Measurements from ENCODE around the gene DNHD1. TPM values are rescaled to one million over a fixed set of nuclear protein-coding genes. Genes with fewer than 3 reads are reported as not detected.
A peak's percentile ranks its signal among the peaks of the same experiment; 100 is the strongest.

DNHD1 gene
- total RNA-seq, 1 donor from 2014 or later: 17.3 TPM

DNA sequence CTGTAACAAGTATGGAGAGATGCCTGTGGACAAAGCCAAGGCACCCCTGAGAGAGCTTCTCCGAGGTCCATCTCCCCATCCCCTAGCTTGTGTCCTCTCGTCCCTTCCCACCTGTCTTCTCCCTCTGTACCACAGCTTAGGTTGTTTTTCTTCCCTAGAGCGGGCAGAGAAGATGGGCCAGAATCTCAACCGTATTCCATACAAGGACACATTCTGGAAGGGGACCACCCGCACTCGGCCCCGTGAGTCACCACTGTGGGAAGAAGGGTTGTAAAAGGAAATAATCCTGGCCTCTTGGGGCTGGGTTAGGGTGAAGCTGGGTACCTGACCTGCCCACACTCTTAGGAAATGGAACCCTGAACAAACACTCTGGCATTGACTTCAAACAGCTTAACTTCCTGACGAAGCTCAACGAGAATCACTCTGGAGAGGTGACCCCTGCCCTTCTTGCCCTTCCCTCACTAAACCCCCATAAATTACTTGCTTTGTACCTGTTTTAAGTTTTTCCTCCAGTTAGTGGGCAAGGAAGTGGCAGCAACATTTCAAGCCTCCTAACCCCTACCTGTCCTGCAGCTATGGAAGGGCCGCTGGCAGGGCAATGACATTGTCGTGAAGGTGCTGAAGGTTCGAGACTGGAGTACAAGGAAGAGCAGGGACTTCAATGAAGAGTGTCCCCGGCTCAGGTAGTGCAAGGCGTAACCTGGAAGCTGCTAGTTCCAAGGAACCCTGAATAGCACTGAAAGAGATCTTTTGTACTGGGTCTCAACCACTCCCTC is 111.8 kb downstream of the DNHD1 start:
- H3K27ac Mint-ChIP-seq: no peak overlapping the region
- H3K27me3 Mint-ChIP-seq (ENCODE audit: low read depth): no peaks in the 10 kb centered on the region
- peaks cover 19% of the 10 kb centered on the region for H3K36me3 Mint-ChIP-seq
- no peak overlapping the region for H3K4me3 Mint-ChIP-seq
- H3K4me1 Mint-ChIP-seq: peaks cover 25% of the 10 kb centered on the region
- DNase-seq (ENCODE audit: low spot score in 2 of 2, unreplicated experiment in 2 of 2): peak in 1 of 2 experiments; percentile 17
- TF ChIP-seq, protein P1, sequence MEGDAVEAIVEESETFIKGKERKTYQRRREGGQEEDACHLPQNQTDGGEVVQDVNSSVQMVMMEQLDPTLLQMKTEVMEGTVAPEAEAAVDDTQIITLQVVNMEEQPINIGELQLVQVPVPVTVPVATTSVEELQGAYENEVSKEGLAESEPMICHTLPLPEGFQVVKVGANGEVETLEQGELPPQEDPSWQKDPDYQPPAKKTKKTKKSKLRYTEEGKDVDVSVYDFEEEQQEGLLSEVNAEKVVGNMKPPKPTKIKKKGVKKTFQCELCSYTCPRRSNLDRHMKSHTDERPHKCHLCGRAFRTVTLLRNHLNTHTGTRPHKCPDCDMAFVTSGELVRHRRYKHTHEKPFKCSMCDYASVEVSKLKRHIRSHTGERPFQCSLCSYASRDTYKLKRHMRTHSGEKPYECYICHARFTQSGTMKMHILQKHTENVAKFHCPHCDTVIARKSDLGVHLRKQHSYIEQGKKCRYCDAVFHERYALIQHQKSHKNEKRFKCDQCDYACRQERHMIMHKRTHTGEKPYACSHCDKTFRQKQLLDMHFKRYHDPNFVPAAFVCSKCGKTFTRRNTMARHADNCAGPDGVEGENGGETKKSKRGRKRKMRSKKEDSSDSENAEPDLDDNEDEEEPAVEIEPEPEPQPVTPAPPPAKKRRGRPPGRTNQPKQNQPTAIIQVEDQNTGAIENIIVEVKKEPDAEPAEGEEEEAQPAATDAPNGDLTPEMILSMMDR (IDR thresholded peaks at IDR 0.05; ENCODE audit: unreplicated experiment): no peak
- no peaks in the 10 kb centered on the region for H3K9me3 Mint-ChIP-seq

DNA sequence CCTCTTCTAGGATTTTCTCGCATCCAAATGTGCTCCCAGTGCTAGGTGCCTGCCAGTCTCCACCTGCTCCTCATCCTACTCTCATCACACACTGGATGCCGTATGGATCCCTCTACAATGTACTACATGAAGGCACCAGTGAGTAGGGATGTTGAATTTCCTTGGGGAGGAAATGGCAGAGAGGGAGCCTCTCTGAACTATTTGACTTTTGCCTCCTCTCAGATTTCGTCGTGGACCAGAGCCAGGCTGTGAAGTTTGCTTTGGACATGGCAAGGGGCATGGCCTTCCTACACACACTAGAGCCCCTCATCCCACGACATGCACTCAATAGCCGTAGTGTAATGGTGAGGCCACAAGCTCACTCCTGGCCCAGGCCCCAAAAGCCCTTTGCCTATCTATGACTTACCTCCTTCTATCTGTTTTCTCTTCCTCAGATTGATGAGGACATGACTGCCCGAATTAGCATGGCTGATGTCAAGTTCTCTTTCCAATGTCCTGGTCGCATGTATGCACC is 112.5 kb downstream of the DNHD1 start:
- Mint-ChIP-seq H3K9me3 (no peaks in the 10 kb centered on the region), H3K4me1 (peaks cover 25% of the 10 kb centered on the region), H3K27ac (peak overlapping the region; percentile 48), H3K27me3 (ENCODE audit: low read depth) (no peaks in the 10 kb centered on the region), H3K4me3 (peak overlapping the region; percentile 36), H3K36me3 (peaks cover 19% of the 10 kb centered on the region)
- peak in 1 of 2 experiments; percentile 28 for DNase-seq (ENCODE audit: low spot score in 2 of 2, unreplicated experiment in 2 of 2)
- TF ChIP-seq, protein P1 (IDR thresholded peaks at IDR 0.05; ENCODE audit: unreplicated experiment): no peak

DNA sequence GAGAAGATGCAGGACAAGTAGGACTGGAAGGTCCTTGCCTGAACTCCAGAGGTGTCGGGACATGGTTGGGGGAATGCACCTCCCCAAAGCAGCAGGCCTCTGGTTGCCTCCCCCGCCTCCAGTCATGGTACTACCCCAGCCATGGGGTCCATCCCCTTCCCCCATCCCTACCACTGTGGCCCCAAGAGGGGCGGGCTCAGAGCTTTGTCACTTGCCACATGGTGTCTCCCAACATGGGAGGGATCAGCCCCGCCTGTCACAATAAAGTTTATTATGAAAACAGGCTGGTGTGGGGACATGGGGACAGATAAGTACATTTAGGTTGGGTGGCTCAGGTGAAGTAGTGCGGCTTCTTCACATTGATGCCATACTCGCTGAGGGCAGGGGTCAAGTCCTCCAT is 113.5 kb downstream of the DNHD1 start:
- peak overlapping the region; percentile 83 for H3K4me3 Mint-ChIP-seq
- H3K36me3 Mint-ChIP-seq: peaks cover 19% of the 10 kb centered on the region
- H3K4me1 Mint-ChIP-seq: peaks cover 25% of the 10 kb centered on the region
- H3K27ac Mint-ChIP-seq: peak overlapping the region; percentile 96
- H3K27me3 Mint-ChIP-seq (ENCODE audit: low read depth): no peaks in the 10 kb centered on the region
- H3K9me3 Mint-ChIP-seq: no peaks in the 10 kb centered on the region
- TF ChIP-seq, protein P1 (IDR thresholded peaks at IDR 0.05; ENCODE audit: unreplicated experiment): no peak
- peak in 1 of 2 experiments; percentile 37 for DNase-seq (ENCODE audit: low spot score in 2 of 2, unreplicated experiment in 2 of 2)

DNA sequence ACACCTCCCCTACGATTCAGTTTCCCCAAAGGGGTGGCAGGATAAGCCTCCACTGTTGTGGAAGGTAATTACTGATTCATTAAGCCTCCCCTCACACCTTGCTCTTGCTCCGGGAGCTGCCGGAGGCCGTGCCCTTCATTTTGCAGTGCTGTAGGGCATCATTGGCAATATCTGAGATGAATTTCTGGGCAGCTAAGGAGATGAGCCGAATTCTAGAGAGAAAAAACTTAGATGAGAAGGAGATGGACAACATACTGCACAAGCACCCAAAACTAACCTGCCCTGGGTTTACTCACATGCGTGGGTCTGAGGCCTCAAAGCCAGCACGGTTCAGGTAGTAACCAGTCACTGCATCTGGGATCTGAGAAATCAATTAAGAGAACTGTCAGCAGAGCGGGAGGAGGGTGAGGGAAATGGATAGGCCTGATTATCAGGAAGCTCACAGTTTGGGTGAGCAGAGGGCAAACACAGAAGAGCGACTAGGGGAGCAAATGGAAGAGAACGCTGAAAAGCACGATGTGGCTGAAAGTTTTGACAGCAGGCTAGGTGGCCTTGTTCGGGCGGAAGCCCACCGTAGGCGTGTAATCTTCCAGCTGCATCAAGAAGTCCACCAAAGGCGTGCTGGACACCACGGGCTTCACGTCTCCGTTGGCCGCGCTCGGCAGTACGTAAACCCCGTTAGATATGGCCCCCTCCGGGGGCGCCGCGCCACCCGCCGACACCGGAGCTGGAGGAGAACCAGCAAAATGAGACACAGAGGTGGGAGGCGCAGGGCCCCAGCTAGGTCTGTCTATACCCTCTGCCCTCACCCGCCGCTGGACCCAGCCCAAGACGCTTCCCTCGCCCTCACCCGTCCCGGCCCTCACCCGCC is 114.2 kb downstream of the DNHD1 start:
- DNase-seq (ENCODE audit: low spot score in 2 of 2, unreplicated experiment in 2 of 2): peak in 1 of 2 experiments; percentile 54
- Mint-ChIP-seq H3K27ac (peak overlapping the region; percentile 96), H3K4me3 (peak overlapping the region; percentile 83), H3K4me1 (peaks cover 21% of the 10 kb centered on the region), H3K36me3 (peaks cover 22% of the 10 kb centered on the region), H3K9me3 (no peaks in the 10 kb centered on the region), H3K27me3 (ENCODE audit: low read depth) (no peaks in the 10 kb centered on the region)
- TF ChIP-seq, protein P1 (IDR thresholded peaks at IDR 0.05; ENCODE audit: unreplicated experiment): no peak

DNA sequence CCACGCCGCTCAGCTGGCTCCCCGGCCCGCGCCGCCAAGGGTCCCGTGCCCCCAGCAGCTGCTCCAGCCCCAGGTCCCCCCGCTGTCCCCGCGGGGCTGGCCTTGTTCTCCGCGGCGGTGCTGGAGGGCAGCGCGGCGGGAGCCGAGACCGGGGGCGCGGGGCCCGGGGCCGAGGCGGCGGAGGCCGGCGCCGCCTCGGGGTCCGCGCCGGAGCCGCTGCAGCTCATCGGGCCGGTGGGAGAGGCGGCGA is 114.8 kb downstream of the DNHD1 start:
- H3K4me1 Mint-ChIP-seq: peaks cover 15% of the 10 kb centered on the region
- DNase-seq (ENCODE audit: low spot score in 2 of 2, unreplicated experiment in 2 of 2): no peak
- H3K4me3 Mint-ChIP-seq: peak overlapping the region; percentile 83
- no peaks in the 10 kb centered on the region for H3K27me3 Mint-ChIP-seq (ENCODE audit: low read depth)
- H3K36me3 Mint-ChIP-seq: peaks cover 22% of the 10 kb centered on the region
- H3K9me3 Mint-ChIP-seq: no peaks in the 10 kb centered on the region
- TF ChIP-seq, protein P1 (IDR thresholded peaks at IDR 0.05; ENCODE audit: unreplicated experiment): no peak
- H3K27ac Mint-ChIP-seq: peak overlapping the region; percentile 96
